Measurements from ENCODE around the gene PCAT6.
"Not testable (repeated sequence)": the region's sequence is repeated elsewhere in the genome, so short reads cannot be mapped to it uniquely, and the experiment has no call there.

PCAT6 gene

GRCh38 chr1:202810615-202811295 is at the start of gene PCAT6:
PCAT6 (plus strand) TSS chr1:202810954.
- DNase-seq (ENCODE audit: low read depth in 3 of 3, low spot score in 1 of 3), result peak; percentile 55 to 72 (median 68)

DNA sequence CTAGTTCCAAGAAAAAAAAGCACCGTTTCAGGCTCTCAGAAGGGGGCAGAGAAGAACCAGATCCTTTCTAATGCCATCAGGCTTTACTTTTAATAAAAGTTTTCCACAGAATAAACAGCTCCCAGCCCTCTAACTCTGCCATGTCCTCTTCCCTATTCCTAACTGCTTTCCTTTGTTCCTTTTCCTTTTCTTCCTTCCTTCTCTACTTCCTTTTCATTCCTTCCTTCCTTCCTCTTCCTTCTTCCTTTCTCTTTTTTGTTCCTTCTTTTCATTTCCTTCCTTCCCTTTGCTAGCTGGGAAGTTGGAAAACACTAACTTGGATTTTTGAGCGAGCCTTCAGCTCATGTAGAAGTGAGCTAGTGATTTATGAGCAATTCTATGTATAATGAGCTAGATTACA is 48.7 kb upstream of the PCAT6 start:
- DNase-seq (ENCODE audit: low read depth in 3 of 3, low spot score in 1 of 3), result no peak

GRCh38 chr1:202765721-202766120 is 45.0 kb upstream of the PCAT6 start:
- no peak for DNase-seq (ENCODE audit: low read depth in 3 of 3, low spot score in 1 of 3)

DNA sequence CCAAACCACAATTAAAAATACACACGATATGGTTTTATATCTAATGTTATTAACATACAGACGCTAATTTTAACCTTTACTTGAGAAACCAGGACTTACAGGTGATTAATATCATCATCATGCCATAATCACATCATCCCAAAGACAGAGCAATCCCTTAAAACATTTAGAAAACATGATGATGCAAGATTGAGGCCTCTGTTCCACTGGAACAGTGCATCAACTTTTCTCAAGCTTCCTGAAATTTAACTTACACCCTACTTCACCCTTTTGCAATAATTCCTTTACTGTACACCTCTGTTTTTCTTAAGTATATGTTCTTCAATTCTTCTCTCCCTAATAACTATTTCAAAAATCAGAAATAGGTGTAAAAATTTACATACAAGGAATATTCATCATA is 40.6 kb upstream of the PCAT6 start:
- DNase-seq (ENCODE audit: low read depth in 3 of 3, low spot score in 1 of 3), result no peak

DNA sequence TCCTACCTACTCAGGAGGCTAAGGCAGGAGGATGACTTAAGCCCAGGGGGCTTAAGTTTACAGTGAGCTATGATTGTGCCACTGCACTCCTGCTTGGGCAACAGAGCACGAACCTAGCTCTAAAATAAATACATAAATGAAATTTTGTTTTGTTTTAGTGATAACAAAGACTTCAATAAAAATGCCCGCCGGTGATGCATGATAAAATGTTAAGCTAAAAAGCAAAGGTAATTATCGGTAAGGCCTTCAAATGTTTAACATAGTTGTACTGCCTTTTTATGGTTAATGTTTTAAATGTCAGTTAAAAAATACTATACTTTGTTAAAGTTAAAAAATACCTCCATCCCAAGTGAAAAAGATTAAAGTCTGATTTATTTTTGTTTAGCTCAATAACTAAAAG is 29.6 kb upstream of the PCAT6 start:
- DNase-seq (ENCODE audit: low read depth in 3 of 3, low spot score in 1 of 3), result no peak

DNA sequence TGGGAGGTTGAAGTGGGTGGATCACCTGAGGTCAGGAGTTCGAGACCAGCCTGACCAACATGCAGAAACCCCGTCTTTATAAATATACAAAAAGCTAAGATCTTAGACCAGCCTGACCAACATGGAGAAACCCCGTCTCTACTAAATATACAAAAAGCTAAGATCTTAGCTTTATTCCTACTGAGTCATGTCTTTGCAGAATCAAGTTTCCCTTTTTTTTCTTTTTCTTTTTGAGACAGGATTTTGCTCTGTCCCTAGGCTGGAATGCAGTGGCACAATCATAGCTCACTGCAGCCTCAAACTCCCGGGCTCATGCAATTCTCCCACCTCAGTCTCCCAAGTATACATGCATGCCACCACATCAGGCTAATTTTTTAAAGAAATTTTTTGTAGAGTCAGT is 23.9 kb upstream of the PCAT6 start:
- no peak for DNase-seq (ENCODE audit: low read depth in 3 of 3, low spot score in 1 of 3)

GRCh38 chr1:202788800-202789199 is 22.0 kb upstream of the PCAT6 start:
- DNase-seq (ENCODE audit: low read depth in 3 of 3, low spot score in 1 of 3), result no peak

- DNase-seq (ENCODE audit: low read depth in 3 of 3, low spot score in 1 of 3), result no peak
Measured at GRCh38 chr1:202791077-202791747, 19.5 kb upstream of the PCAT6 start.

DNA sequence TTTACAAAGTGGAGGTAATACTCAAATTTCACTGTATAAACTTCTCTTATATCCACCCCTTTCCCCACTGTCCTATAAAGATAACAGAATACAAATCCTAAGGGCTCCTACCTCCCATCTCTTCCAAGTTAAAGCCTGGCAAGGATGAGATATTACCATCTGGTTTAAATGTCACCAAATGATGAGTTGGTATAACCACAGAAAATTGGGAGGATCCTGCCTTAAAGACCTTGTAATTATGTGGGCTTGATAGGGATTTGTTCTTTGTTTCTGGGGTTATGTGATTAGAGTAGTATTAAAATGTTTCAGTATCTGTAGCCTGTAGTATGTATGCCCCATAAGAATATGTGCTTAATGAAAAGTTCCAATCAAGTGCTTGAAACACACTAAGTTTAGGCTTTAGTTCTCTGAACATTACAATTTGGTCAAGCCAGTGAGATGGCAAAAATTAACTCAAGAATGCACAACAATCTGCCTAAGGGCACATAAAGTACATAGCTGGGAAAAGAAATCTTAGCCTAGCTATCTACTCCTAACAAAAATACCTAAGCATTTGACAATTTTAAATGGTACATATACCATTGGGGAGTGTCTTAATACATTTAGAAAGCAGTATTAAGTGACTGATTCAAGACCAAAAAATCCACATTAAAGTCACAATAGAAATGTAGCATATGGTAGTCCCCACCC is 16.6 kb upstream of the PCAT6 start:
- DNase-seq (ENCODE audit: low read depth in 3 of 3, low spot score in 1 of 3), result no peak

GRCh38 chr1:202794931-202795330 is 15.8 kb upstream of the PCAT6 start:
- DNase-seq (ENCODE audit: low read depth in 3 of 3, low spot score in 1 of 3), result not testable (repeated sequence)

DNA sequence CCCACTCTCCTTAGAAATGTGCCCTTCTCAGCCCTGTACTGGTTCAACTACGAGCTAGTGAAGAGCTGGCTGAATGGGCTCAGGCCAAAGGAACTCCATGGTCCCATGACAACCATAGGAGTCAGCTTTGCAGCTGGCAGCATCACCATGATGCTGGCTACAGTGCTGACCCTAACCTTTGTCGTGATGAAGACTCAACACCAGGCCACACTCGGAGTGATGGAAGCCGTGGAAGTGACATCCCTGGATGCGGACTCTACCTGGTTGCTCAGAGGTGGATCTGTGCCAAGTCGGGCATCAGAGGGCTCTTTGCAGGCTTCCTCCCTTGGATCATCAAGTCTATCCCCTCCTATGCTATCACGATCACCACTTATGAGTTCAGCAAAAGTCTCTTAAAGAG is 14.1 kb upstream of the PCAT6 start:
- no peak for DNase-seq (ENCODE audit: low read depth in 3 of 3, low spot score in 1 of 3)

- DNase-seq (ENCODE audit: low read depth in 3 of 3, low spot score in 1 of 3), result no peak
Measured at GRCh38 chr1:202798260-202798659, 12.5 kb upstream of the PCAT6 start.

GRCh38 chr1:202798792-202799331 is 11.9 kb upstream of the PCAT6 start:
- no peak for DNase-seq (ENCODE audit: low read depth in 3 of 3, low spot score in 1 of 3)

GRCh38 chr1:202800742-202801141 is 10.0 kb upstream of the PCAT6 start:
- no peak for DNase-seq (ENCODE audit: low read depth in 3 of 3, low spot score in 1 of 3)

GRCh38 chr1:202801175-202801574 is 9.6 kb upstream of the PCAT6 start:
- DNase-seq (ENCODE audit: low read depth in 3 of 3, low spot score in 1 of 3), result no peak

- no peak for DNase-seq (ENCODE audit: low read depth in 3 of 3, low spot score in 1 of 3)
Measured at GRCh38 chr1:202802034-202802433, 8.7 kb upstream of the PCAT6 start.

DNA sequence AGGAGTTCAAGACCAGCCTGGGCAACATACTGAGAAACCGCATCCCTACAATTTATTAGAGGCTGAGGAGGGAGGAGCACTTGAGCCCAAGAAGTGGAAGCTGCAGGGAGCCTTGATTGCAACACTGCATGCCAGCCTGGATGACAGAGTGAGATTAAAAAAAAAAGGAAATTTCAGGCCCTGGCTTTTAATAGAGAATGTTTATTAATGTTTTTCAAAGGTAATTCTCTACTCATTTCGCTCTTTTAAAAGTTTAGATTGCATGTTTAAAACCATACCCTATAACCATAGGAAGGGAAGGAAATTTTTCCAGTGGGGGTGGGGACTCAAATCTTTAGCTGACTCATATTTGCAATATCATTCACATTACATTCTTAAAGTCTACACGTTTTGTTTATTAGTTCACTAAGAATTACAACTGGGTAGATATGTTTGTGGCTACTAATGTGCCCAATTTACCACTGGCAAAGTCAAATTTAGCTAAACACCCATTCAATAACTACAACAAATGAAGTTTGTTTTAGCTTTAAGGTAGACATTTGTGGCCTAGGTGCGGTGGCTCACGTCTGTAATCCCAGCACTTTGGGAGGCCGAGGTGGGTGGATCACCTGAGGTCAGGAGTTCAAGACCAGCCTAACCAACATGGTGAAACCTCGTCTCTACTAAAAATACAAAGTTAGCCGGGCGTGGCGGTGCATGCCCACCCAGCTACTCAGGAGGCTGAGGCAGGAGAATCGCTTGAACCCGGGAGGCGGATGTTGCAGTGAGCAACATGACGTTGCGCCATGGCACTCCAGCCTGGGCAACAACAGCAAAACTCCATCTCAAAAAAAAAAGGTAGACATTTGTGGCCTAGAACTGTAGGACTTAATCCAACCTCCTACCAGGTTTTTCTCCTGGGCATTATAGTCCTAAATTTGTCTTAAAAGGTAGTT is 7.5 kb upstream of the PCAT6 start:
- no peak for DNase-seq (ENCODE audit: low read depth in 3 of 3, low spot score in 1 of 3)

- no peak for DNase-seq (ENCODE audit: low read depth in 3 of 3, low spot score in 1 of 3)
Measured at GRCh38 chr1:202804126-202804525, 6.6 kb upstream of the PCAT6 start.

DNA sequence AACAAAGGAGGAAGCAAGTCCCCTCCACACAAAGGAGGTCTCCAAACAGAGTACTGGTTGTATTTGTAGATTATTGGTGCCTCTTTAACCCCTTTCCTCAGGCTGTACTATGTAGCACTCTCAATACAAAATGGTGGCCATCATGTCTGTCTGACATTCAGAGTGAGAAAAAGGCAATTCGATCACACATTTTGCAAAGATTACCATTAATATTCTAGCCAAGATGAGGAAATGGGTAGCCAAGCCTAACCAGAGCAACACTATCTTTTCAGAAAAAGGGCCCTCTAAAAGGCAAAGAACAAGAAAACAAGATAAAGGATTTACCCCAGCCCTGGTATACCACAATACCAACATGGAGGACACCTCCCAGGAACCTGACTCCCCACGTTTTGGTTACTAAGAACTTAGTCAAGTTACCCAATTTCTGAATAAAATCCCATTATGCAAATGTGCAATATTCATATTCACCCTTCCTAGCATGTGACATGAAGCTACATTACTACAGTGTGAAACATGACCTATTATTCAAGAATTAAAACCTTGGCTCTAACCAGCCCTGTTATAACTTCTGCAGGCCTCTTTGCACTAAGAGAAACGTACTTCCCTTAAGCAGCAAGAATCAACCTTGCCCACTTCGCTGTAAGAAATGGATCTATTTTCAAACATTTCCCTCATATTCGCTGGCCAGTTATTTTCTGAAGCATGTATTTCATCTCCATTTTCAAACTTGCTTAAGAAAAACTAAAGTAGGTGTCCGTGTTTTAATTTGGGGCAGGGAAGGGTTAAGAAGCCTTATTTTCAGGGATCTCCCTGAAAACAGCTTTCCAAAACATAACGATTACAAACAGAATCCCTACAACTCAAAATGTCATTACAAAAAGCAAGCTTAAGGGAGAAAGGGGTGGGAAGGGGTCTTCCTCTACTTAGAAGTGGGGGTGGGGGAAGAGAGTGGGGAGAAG is 4.6 kb upstream of the PCAT6 start:
- DNase-seq (ENCODE audit: low read depth in 3 of 3, low spot score in 1 of 3), result no peak

Data from stimulated activated CD4-positive, alpha-beta T cell treated with anti-CD3 and anti-CD28 coated beads, TNF-alpha, amount 100 ng/mL, for 1 hour (primary cell).